ENCODE data around the gene GBF1.

GRCh38 chr10:102283890-102284289 lies 38.6 kb downstream of the GBF1 start:
- TF ChIP-seq, protein P1, sequence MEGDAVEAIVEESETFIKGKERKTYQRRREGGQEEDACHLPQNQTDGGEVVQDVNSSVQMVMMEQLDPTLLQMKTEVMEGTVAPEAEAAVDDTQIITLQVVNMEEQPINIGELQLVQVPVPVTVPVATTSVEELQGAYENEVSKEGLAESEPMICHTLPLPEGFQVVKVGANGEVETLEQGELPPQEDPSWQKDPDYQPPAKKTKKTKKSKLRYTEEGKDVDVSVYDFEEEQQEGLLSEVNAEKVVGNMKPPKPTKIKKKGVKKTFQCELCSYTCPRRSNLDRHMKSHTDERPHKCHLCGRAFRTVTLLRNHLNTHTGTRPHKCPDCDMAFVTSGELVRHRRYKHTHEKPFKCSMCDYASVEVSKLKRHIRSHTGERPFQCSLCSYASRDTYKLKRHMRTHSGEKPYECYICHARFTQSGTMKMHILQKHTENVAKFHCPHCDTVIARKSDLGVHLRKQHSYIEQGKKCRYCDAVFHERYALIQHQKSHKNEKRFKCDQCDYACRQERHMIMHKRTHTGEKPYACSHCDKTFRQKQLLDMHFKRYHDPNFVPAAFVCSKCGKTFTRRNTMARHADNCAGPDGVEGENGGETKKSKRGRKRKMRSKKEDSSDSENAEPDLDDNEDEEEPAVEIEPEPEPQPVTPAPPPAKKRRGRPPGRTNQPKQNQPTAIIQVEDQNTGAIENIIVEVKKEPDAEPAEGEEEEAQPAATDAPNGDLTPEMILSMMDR (IDR thresholded peaks at IDR 0.05; ENCODE audit: low read depth, low read length, missing input control), result no peak
- TF ChIP-seq ATF3 (IDR thresholded peaks at IDR 0.05) (no peak), RXRA (IDR thresholded peaks at IDR 0.05) (peak in 1 of 2 donors; percentile 36), FOXA1 (IDR thresholded peaks at IDR 0.05) (no peak), JUND (IDR thresholded peaks at IDR 0.05) (no peak), TAF1 (conservative IDR thresholded peaks at IDR 0.05) (no peak), SP1 (IDR thresholded peaks at IDR 0.05) (peak; percentile 71), EGR1 (IDR thresholded peaks at IDR 0.05; ENCODE audit: low read depth in 2 of 2) (no peak), NR2F2 (IDR thresholded peaks at IDR 0.05) (no peak), RAD21 (IDR thresholded peaks at IDR 0.05) (no peak)
- TF ChIP-seq, protein P2, sequence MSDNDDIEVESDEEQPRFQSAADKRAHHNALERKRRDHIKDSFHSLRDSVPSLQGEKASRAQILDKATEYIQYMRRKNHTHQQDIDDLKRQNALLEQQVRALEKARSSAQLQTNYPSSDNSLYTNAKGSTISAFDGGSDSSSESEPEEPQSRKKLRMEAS (IDR thresholded peaks at IDR 0.05), result no peak
- TF ChIP-seq, protein P3, sequence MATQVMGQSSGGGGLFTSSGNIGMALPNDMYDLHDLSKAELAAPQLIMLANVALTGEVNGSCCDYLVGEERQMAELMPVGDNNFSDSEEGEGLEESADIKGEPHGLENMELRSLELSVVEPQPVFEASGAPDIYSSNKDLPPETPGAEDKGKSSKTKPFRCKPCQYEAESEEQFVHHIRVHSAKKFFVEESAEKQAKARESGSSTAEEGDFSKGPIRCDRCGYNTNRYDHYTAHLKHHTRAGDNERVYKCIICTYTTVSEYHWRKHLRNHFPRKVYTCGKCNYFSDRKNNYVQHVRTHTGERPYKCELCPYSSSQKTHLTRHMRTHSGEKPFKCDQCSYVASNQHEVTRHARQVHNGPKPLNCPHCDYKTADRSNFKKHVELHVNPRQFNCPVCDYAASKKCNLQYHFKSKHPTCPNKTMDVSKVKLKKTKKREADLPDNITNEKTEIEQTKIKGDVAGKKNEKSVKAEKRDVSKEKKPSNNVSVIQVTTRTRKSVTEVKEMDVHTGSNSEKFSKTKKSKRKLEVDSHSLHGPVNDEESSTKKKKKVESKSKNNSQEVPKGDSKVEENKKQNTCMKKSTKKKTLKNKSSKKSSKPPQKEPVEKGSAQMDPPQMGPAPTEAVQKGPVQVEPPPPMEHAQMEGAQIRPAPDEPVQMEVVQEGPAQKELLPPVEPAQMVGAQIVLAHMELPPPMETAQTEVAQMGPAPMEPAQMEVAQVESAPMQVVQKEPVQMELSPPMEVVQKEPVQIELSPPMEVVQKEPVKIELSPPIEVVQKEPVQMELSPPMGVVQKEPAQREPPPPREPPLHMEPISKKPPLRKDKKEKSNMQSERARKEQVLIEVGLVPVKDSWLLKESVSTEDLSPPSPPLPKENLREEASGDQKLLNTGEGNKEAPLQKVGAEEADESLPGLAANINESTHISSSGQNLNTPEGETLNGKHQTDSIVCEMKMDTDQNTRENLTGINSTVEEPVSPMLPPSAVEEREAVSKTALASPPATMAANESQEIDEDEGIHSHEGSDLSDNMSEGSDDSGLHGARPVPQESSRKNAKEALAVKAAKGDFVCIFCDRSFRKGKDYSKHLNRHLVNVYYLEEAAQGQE (IDR thresholded peaks at IDR 0.05), result peak; percentile 32
